HepG2 (cell line): ENCODE results near the gene FHIT. TPM values are rescaled to one million over a fixed set of nuclear protein-coding genes. Genes with fewer than 3 reads are reported as not detected.
A peak's percentile ranks its signal among the peaks of the same experiment; 100 is the strongest.

ENCODE experiments used
- CHD4 ChIP-seq: fragments of 200-600 bp; sonication (generic); IDR thresholded peaks from 2 replicates; pipeline ENCODE4 v1.7.0; 2017; ENCODE audit warnings: mild to moderate bottlenecking, low read length, borderline replicate concordance
- DMAP1 ChIP-seq: IDR thresholded peaks from 2 replicates; pipeline ENCODE4 v1.6.1; 2016
- GTF2F1 ChIP-seq: fragments of 150-350 bp; IDR thresholded peaks from 2 replicates; pipeline ENCODE4 v1.6.1; 2014; ENCODE audit warnings: low read length
- HDAC1 ChIP-seq: sonication (generic); formaldehyde crosslinking; IDR thresholded peaks from 2 replicates; pipeline ENCODE4 v1.5.1; 2020; ENCODE audit warnings: mild to moderate bottlenecking, missing genetic modification reagents
- HMGA1 ChIP-seq: sonication (generic); formaldehyde crosslinking; conservative IDR thresholded peaks from 2 replicates; pipeline ENCODE4 v1.4.0; 2020; ENCODE audit warnings: missing genetic modification reagents
- HNF4A ChIP-seq: sonication (generic); formaldehyde crosslinking; IDR thresholded peaks from 2 replicates; pipeline ENCODE4 v1.4.0; 2020; ENCODE audit warnings: missing genetic modification reagents
- KAT2B ChIP-seq: fragments of 150-350 bp; IDR thresholded peaks from 2 replicates; pipeline ENCODE4 v1.6.1; 2014; ENCODE audit warnings: low read depth, low read length, borderline replicate concordance
- KLF15 ChIP-seq: sonication (generic); formaldehyde crosslinking; IDR thresholded peaks from 2 replicates; pipeline ENCODE4 v1.8.1; 2023; ENCODE audit warnings: borderline replicate concordance, mild to moderate bottlenecking, inconsistent platforms, missing genetic modification reagents, mixed read lengths
- MED13 ChIP-seq: sonication (generic); formaldehyde crosslinking; IDR thresholded peaks from 2 replicates; pipeline ENCODE4 v1.5.0; 2020; ENCODE audit warnings: missing genetic modification reagents
- NAIF1 ChIP-seq: sonication (generic); formaldehyde crosslinking; IDR thresholded peaks from 2 replicates; pipeline ENCODE4 v1.5.0; 2020; ENCODE audit warnings: mild to moderate bottlenecking, missing genetic modification reagents, borderline replicate concordance
- STAT5B ChIP-seq: sonication (generic); formaldehyde crosslinking; IDR thresholded peaks from 2 replicates; pipeline ENCODE4 v1.4.0; 2020; ENCODE audit warnings: missing genetic modification reagents
- XRCC5 ChIP-seq: fragments of 200-400 bp; formaldehyde crosslinking; optimal IDR thresholded peaks from 2 replicates; pipeline ENCODE3; 2017; ENCODE audit warnings: mild to moderate bottlenecking, low read length
- ZBTB20 ChIP-seq: sonication (generic); formaldehyde crosslinking; IDR thresholded peaks from 2 replicates; pipeline ENCODE4 v1.8.1; 2023; ENCODE audit warnings: missing genetic modification reagents, low read depth, mild to moderate bottlenecking, borderline replicate concordance
- ZBTB21 ChIP-seq: sonication (generic); formaldehyde crosslinking; IDR thresholded peaks from 2 replicates; pipeline ENCODE4 v1.4.0; 2020; ENCODE audit warnings: missing genetic modification reagents
- ZFY ChIP-seq: sonication (generic); formaldehyde crosslinking; IDR thresholded peaks from 2 replicates; pipeline ENCODE4 v1.4.0; 2020; ENCODE audit warnings: missing genetic modification reagents
- ZKSCAN1 ChIP-seq: fragments of 150-350 bp; IDR thresholded peaks from 2 replicates; pipeline ENCODE4 v1.6.1; 2014; ENCODE audit warnings: low read length
- ZKSCAN8 ChIP-seq: IDR thresholded peaks from 2 replicates; pipeline ENCODE4 v1.6.1; 2016; ENCODE audit warnings: borderline replicate concordance, missing genetic modification reagents, missing compliant biosample characterization
- ZNF121 ChIP-seq: sonication (generic); formaldehyde crosslinking; IDR thresholded peaks from 2 replicates; pipeline ENCODE4 v1.5.0; 2020; ENCODE audit warnings: mild to moderate bottlenecking, missing genetic modification reagents
- ZNF138 ChIP-seq: sonication (generic); formaldehyde crosslinking; IDR thresholded peaks from 2 replicates; pipeline ENCODE4 v1.5.0; 2020; ENCODE audit warnings: mild to moderate bottlenecking, low read depth, missing genetic modification reagents
- ZNF501 ChIP-seq: sonication (generic); formaldehyde crosslinking; IDR thresholded peaks from 2 replicates; pipeline ENCODE4 v1.5.1; 2020; ENCODE audit warnings: mild to moderate bottlenecking, moderate library complexity, missing genetic modification reagents
- ZNF557 ChIP-seq: sonication (generic); formaldehyde crosslinking; IDR thresholded peaks from 2 replicates; pipeline ENCODE4 v1.4.0; 2020; ENCODE audit warnings: missing genetic modification reagents
- ZNF841 ChIP-seq: sonication (generic); formaldehyde crosslinking; IDR thresholded peaks from 2 replicates; pipeline ENCODE4 v1.8.1; 2023; ENCODE audit warnings: missing genetic modification reagents, borderline replicate concordance
- polyA plus RNA-seq, 8 experiments: library from polyadenylated mRNA; depleted of rRNA in 3 of 8; stranded (reverse) in 7 of 8; unstranded in 1 of 8; fragments of >200 nt; fragmentation: Illumina TruSeq in 4 of 8; extraction: Trizol in 4 of 8; gene quantifications; 2 replicates each; pipeline versions ENCODE4 v1.2.1 to v1.2.3, GENCODE V29; 2011 to 2016; ENCODE audit warnings: low read depth in 4 of 8, missing spikeins in 1 of 8, mixed read lengths in 1 of 8; ENCODE audit not compliant: insufficient read depth in 1 of 8
- total RNA-seq, 5 experiments: library from RNA; depleted of rRNA; stranded (reverse); fragments of >200 nt; fragmentation: Illumina TruSeq; extraction: Trizol; gene quantifications; 2 replicates each; pipeline ENCODE4 v1.2.3, GENCODE V29; 2016; ENCODE audit warnings: low read depth in 1 of 5
- TF ChIP-seq, protein P1 (sequence below): sonication (generic); formaldehyde crosslinking; conservative IDR thresholded peaks from 2 replicates; pipeline ENCODE4 v1.5.0; 2020; ENCODE audit warnings: missing genetic modification reagents
- TF ChIP-seq, protein P2 (sequence below): sonication (generic); formaldehyde crosslinking; IDR thresholded peaks from 2 replicates; pipeline ENCODE4 v1.8.1; 2023; ENCODE audit warnings: mild to moderate bottlenecking, moderate library complexity, missing genetic modification reagents
- TF ChIP-seq, protein P3 (sequence below): IDR thresholded peaks from 2 replicates; pipeline ENCODE4 v1.6.1; 2016; ENCODE audit warnings: low read depth, control low read depth
- TF ChIP-seq, protein P4 (sequence below): IDR thresholded peaks from 2 replicates; pipeline ENCODE4 v1.6.1; 2018; ENCODE audit warnings: missing genetic modification reagents
- TF ChIP-seq, protein P5 (sequence below): sonication (generic); formaldehyde crosslinking; IDR thresholded peaks from 2 replicates; pipeline ENCODE4 v1.5.0; 2020; ENCODE audit warnings: mild to moderate bottlenecking, missing genetic modification reagents

The FHIT gene
- total and polyA plus RNA-seq, 2 of the 13 experiments (the other 11 are each of a cell fraction or from before 2014, with no cell fraction given): 4.0 to 4.6 TPM

DNA sequence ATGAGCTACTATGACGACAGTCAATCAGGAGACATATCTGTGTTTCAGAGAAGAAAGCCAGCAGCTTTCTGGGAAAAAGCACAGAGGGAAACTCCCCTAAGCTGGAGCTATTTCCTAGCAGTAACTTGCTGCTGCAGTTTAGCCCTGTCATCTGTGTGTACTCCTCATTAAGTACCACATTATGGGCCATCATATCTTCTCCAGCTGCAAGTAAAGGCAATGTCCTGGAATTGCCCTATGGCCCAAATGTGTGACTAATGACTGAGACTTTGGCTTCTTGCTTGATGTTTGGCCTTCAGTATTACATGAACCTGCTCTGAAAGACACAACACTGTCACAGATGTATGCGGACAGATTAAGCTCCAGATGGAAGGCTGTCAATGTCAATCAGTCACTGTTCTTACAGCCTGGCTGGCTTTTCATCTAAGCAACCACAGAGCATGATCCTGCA lies 190.8 kb downstream of the FHIT start (continued):
- TF ChIP-seq ZBTB20 (CRISPR knock-in tag) (no peak), XRCC5 (no peak), ZKSCAN8 (CRISPR knock-in tag) (no peak), HNF4A (CRISPR knock-in tag) (peak; percentile 74), MED13 (no peak), HDAC1 (CRISPR knock-in tag) (0 out of 2 replicates have a peak, but pooled peaks have one; percentile 15), ZFY (CRISPR knock-in tag) (no peak), CHD4 (no peak), ZBTB21 (no peak), ZNF501 (CRISPR knock-in tag) (no peak), KAT2B (no peak), DMAP1 (no peak), STAT5B (CRISPR knock-in tag) (no peak), ZNF557 (CRISPR knock-in tag) (no peak), ZKSCAN1 (no peak), ZNF841 (CRISPR knock-in tag) (no peak), KLF15 (CRISPR knock-in tag) (no peak), ZNF121 (CRISPR knock-in tag) (no peak), ZNF138 (CRISPR knock-in tag) (no peak), GTF2F1 (no peak), HMGA1 (no peak), NAIF1 (no peak)
- TF ChIP-seq, protein P1, sequence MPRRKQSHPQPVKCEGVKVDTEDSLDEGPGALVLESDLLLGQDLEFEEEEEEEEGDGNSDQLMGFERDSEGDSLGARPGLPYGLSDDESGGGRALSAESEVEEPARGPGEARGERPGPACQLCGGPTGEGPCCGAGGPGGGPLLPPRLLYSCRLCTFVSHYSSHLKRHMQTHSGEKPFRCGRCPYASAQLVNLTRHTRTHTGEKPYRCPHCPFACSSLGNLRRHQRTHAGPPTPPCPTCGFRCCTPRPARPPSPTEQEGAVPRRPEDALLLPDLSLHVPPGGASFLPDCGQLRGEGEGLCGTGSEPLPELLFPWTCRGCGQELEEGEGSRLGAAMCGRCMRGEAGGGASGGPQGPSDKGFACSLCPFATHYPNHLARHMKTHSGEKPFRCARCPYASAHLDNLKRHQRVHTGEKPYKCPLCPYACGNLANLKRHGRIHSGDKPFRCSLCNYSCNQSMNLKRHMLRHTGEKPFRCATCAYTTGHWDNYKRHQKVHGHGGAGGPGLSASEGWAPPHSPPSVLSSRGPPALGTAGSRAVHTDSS (CRISPR knock-in tag): no peak
- TF ChIP-seq, protein P2, sequence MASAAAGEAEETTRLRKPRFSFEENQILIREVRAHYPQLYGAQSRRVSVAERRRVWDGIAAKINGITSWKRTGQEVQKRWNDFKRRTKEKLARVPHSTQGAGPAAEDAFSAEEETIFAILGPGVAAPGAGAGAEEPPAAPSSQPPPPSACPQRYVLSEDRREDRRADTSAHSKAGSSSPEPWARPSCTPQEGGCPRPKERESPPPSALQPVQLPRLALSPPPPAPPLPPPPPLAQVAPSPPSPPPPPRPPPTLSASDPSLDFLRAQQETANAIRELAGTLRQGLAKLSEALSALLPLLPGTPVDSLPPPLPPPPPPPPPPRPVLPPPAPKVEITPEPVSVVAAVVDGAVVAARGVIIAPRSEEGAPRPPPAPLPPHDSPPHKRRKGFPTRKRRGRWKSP: no peak
- TF ChIP-seq, protein P3, sequence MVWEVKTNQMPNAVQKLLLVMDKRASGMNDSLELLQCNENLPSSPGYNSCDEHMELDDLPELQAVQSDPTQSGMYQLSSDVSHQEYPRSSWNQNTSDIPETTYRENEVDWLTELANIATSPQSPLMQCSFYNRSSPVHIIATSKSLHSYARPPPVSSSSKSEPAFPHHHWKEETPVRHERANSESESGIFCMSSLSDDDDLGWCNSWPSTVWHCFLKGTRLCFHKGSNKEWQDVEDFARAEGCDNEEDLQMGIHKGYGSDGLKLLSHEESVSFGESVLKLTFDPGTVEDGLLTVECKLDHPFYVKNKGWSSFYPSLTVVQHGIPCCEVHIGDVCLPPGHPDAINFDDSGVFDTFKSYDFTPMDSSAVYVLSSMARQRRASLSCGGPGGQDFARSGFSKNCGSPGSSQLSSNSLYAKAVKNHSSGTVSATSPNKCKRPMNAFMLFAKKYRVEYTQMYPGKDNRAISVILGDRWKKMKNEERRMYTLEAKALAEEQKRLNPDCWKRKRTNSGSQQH: no peak
- TF ChIP-seq, protein P4, sequence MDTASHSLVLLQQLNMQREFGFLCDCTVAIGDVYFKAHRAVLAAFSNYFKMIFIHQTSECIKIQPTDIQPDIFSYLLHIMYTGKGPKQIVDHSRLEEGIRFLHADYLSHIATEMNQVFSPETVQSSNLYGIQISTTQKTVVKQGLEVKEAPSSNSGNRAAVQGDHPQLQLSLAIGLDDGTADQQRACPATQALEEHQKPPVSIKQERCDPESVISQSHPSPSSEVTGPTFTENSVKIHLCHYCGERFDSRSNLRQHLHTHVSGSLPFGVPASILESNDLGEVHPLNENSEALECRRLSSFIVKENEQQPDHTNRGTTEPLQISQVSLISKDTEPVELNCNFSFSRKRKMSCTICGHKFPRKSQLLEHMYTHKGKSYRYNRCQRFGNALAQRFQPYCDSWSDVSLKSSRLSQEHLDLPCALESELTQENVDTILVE: no peak
- TF ChIP-seq, protein P5, sequence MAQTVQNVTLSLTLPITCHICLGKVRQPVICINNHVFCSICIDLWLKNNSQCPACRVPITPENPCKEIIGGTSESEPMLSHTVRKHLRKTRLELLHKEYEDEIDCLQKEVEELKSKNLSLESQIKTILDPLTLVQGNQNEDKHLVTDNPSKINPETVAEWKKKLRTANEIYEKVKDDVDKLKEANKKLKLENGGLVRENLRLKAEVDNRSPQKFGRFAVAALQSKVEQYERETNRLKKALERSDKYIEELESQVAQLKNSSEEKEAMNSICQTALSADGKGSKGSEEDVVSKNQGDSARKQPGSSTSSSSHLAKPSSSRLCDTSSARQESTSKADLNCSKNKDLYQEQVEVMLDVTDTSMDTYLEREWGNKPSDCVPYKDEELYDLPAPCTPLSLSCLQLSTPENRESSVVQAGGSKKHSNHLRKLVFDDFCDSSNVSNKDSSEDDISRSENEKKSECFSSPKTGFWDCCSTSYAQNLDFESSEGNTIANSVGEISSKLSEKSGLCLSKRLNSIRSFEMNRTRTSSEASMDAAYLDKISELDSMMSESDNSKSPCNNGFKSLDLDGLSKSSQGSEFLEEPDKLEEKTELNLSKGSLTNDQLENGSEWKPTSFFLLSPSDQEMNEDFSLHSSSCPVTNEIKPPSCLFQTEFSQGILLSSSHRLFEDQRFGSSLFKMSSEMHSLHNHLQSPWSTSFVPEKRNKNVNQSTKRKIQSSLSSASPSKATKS (CRISPR knock-in tag): no peak
